ENCODE results near the gene HPCA. TPM values are rescaled to one million over a fixed set of nuclear protein-coding genes. Genes with fewer than 3 reads are reported as not detected.

The HPCA gene
- total and polyA plus RNA-seq, 2 of the 4 experiments (the other 2 are of a cell fraction): 0.22 TPM; not detected in 1

DNA sequence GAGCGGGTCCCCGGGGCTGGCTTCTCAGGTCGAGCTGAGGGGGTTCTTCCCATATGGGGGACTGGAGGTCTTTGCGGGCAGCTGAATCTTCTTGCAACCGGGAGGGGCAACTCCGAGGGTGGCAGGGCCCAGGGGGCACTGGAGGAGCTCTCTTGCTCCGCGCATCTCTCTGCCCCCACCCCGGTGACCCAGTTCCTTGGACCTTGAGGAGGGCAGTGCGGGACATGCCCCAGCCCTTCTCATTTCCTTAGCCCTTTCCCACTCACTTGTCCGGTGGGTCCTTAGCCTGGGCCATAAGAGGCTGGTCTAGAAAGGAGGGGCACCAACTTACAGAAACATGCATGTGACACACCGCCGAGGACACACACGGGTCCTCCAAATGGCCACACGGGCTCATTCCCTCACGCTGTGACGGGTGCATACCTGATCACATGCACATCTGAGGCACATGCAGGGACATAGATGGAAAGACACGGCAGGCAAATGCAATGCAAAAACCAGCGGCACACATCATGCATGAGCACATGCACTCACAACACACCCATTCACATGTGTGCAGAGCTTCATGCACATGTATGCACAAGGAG, 630 bp downstream of the HPCA start:
- Histone ChIP-seq H3K23ac (ENCODE audit: low read depth, low read length) (no peak overlapping the region), H3K18ac (ENCODE audit: low read depth, low read length) (no peak overlapping the region), H2BK5ac (ENCODE audit: low read depth, low read length, poor library complexity, severe bottlenecking) (no peak overlapping the region), H2BK120ac (ENCODE audit: low read depth, low read length) (no peak overlapping the region), H3K9ac (ENCODE audit: low read depth, low read length) (no peak overlapping the region), H2BK15ac (ENCODE audit: low read depth, low read length) (no peak overlapping the region), H3K4me2 (ENCODE audit: low read depth, low read length) (no peak overlapping the region), H3K56ac (ENCODE audit: extremely low read depth, insufficient read depth, low read length) (no peak overlapping the region), H2AK5ac (ENCODE audit: low read depth, low read length) (no peak overlapping the region), H4K8ac (ENCODE audit: low read depth in 2 of 2, low read length in 2 of 2) (no peak overlapping the region), H3K4me1 (ENCODE audit: control insufficient read depth, insufficient read depth, low read length) (no peaks in the 10 kb centered on the region), H3K4me3 (ENCODE audit: insufficient read depth, low read depth, low read length) (no peak overlapping the region), H4K91ac (ENCODE audit: insufficient read depth, low read depth, low read length) (no peak overlapping the region), H2BK20ac (ENCODE audit: low read depth, low read length) (no peak overlapping the region), H4K5ac (ENCODE audit: low read depth, low read length) (no peak overlapping the region), H3K79me1 (ENCODE audit: low read depth in 1 of 2, low read length in 2 of 2) (no peaks in the 10 kb centered on the region), H2AFZ (replicated peaks; ENCODE audit: low read length, poor library complexity) (no peak overlapping the region), H4K20me1 (ENCODE audit: insufficient read depth, low read length) (peaks cover 3% of the 10 kb centered on the region; the same call in 1 of the 2 replicates), H3K9me3 (ENCODE audit: control insufficient read depth, insufficient read depth, low read length) (no peaks in the 10 kb centered on the region), H3K4ac (ENCODE audit: low read depth, low read length) (no peak overlapping the region), H2AK9ac (replicated peaks; ENCODE audit: low read depth, low read length, poor library complexity) (peak overlapping the region; percentile 42), H3K36me3 (ENCODE audit: control insufficient read depth, insufficient read depth, low read length) (no peaks in the 10 kb centered on the region), H3K27me3 (ENCODE audit: control insufficient read depth, insufficient read depth, low read length) (peaks cover 67% of the 10 kb centered on the region), H3K27ac (ENCODE audit: insufficient read depth, low read length) (no peak overlapping the region), H3K9me1 (ENCODE audit: insufficient read depth, low read length) (peaks cover 4% of the 10 kb centered on the region; the same call in 1 of the 2 replicates), H3K14ac (replicated peaks; ENCODE audit: low read depth, low read length) (no peak overlapping the region)
- DNase-seq: no peak
- ChIA-PET POLR2A (ENCODE audit: unreplicated experiment) (no interaction called here), CTCF (interaction anchor here (0.9 kb wide), 2 partner anchors 26 to 30 kb away, joined by 3 read pairs; no protein-coding TSS in a partner anchor)
- in situ Hi-C loops (cut with MboI; ENCODE audit: low sequenced_read_pairs) (no loop called here), intact Hi-C loops (cut with micrococcal nuclease) (loop anchor here (1.0 to 5.0 kb wide), 2 partner anchors 199 to 485 kb away; no protein-coding TSS in a partner anchor), dilution Hi-C loops (cut with HindIII; ENCODE audit: low sequenced_read_pairs, unreplicated experiment) (no loop called here)
- TF ChIP-seq RFX5 (IDR thresholded peaks at IDR 0.05; ENCODE audit: low read depth, low read length) (no peak), CEBPB (IDR thresholded peaks at IDR 0.05; ENCODE audit: low read depth, low read length) (no peak), MAFK (IDR thresholded peaks at IDR 0.05; ENCODE audit: low read depth, low read length) (no peak), BHLHE40 (IDR thresholded peaks at IDR 0.05; ENCODE audit: low read depth, low read length) (no peak), RAD21 (IDR thresholded peaks at IDR 0.05; ENCODE audit: low read length) (no peak), RCOR1 (IDR thresholded peaks at IDR 0.05; ENCODE audit: insufficient replicate concordance, low read length) (no peak), CHD1 (IDR thresholded peaks at IDR 0.05; ENCODE audit: low read depth, low read length) (no peak), SMC3 (IDR thresholded peaks at IDR 0.05; ENCODE audit: low read depth, low read length) (no peak), MXI1 (IDR thresholded peaks at IDR 0.05; ENCODE audit: borderline replicate concordance, low read depth, low read length) (no peak), NFE2L2 (IDR thresholded peaks at IDR 0.05; ENCODE audit: low read depth, low read length) (no peak), POLR2A (IDR thresholded peaks at IDR 0.05; ENCODE audit: low read depth, low read length) (no peak)
- TF ChIP-seq, protein P1, sequence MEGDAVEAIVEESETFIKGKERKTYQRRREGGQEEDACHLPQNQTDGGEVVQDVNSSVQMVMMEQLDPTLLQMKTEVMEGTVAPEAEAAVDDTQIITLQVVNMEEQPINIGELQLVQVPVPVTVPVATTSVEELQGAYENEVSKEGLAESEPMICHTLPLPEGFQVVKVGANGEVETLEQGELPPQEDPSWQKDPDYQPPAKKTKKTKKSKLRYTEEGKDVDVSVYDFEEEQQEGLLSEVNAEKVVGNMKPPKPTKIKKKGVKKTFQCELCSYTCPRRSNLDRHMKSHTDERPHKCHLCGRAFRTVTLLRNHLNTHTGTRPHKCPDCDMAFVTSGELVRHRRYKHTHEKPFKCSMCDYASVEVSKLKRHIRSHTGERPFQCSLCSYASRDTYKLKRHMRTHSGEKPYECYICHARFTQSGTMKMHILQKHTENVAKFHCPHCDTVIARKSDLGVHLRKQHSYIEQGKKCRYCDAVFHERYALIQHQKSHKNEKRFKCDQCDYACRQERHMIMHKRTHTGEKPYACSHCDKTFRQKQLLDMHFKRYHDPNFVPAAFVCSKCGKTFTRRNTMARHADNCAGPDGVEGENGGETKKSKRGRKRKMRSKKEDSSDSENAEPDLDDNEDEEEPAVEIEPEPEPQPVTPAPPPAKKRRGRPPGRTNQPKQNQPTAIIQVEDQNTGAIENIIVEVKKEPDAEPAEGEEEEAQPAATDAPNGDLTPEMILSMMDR (conservative IDR thresholded peaks at IDR 0.05; ENCODE audit: low read depth, low read length): no peak
- TF ChIP-seq, protein P2, sequence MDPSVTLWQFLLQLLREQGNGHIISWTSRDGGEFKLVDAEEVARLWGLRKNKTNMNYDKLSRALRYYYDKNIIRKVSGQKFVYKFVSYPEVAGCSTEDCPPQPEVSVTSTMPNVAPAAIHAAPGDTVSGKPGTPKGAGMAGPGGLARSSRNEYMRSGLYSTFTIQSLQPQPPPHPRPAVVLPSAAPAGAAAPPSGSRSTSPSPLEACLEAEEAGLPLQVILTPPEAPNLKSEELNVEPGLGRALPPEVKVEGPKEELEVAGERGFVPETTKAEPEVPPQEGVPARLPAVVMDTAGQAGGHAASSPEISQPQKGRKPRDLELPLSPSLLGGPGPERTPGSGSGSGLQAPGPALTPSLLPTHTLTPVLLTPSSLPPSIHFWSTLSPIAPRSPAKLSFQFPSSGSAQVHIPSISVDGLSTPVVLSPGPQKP (IDR thresholded peaks at IDR 0.05; ENCODE audit: borderline replicate concordance, low read depth, low read length): no peak
- TF ChIP-seq, protein P3, sequence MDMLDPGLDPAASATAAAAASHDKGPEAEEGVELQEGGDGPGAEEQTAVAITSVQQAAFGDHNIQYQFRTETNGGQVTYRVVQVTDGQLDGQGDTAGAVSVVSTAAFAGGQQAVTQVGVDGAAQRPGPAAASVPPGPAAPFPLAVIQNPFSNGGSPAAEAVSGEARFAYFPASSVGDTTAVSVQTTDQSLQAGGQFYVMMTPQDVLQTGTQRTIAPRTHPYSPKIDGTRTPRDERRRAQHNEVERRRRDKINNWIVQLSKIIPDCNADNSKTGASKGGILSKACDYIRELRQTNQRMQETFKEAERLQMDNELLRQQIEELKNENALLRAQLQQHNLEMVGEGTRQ (IDR thresholded peaks at IDR 0.05; ENCODE audit: low read depth, low read length): no peak
- 54% methylated on average over 10 of the region's 19 CpGs; no CpG with 5 or more reads in 1 of the 2 experiments for WGBS, 2 experiments (ENCODE audit: extremely low coverage in 2 of 2, insufficient read length in 1 of 2)
- no peak for ATAC-seq (ENCODE audit: low read depth)
- no TSS peak for BruUV-seq (replicated peaks)

All from IMR-90 (cell line).